Measurements from ENCODE around the gene ZNF346. TPM values are rescaled to one million over a fixed set of nuclear protein-coding genes. Genes with fewer than 3 reads are reported as not detected.

The ZNF346 gene
- total and polyA plus RNA-seq, 2 of the 13 experiments (the other 11 are each of a cell fraction or from before 2014, with no cell fraction given), result 8.6 to 19.4 TPM

DNA sequence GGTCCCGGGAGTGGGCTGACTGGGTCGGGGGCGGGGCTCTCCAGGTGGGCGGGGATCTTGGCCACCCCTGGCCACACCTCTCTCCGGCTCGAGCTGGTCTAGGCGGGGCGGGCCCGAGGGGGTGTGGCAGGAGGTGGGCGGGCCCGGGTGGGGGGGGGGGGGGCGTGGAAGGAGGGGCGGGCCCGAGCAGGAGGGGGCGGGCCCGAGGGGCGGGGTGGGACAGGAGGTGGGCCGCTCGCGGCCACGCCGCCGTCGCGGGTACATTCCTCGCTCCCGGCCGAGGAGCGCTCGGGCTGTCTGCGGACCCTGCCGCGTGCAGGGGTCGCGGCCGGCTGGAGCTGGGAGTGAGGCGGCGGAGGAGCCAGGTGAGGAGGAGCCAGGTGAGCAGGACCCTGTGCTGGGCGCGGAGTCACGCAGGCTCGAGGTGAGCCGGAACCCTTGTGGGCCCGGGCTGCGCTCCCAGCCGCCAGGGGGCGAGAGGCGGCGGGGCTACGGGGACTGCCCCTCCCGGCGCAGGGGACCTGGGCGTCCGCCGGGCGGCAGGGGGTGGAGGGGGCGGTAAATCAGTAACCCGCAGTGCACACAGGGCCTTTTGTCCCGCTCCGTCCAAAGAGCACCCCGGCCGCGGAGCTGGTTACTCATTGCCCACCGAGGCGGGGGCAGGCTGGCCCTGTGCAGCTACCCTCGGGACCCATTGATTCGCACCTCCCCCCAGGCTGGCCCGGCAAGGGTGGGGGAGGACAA is 64.3 kb downstream of the ZNF346 start, which contains the start of gene FGFR4 (continued):
- TF ChIP-seq NFYC (CRISPR knock-in tag; IDR thresholded peaks at IDR 0.05) (no peak), ZNF737 (CRISPR knock-in tag; IDR thresholded peaks at IDR 0.05; ENCODE audit: borderline replicate concordance) (no peak), U2AF2 (IDR thresholded peaks at IDR 0.05; ENCODE audit: low read depth, low read length) (0 out of 2 replicates have a peak, but pooled peaks have one; percentile 31), ZNF546 (CRISPR knock-in tag; conservative IDR thresholded peaks at IDR 0.05) (peak; percentile 90), MED1 (CRISPR knock-in tag; IDR thresholded peaks at IDR 0.05) (peak; percentile 91), PHF8 (CRISPR knock-in tag; IDR thresholded peaks at IDR 0.05) (peak; percentile 88), ATF2 (CRISPR knock-in tag; IDR thresholded peaks at IDR 0.05) (peak; percentile 61; the same call in 1 of the 2 replicates), HMGXB3 (CRISPR knock-in tag; IDR thresholded peaks at IDR 0.05; ENCODE audit: borderline replicate concordance) (peak; percentile 50; the same call in 1 of the 2 replicates), ZNF34 (CRISPR knock-in tag; IDR thresholded peaks at IDR 0.05; ENCODE audit: borderline replicate concordance) (peak; percentile 40; the same call in 1 of the 2 replicates), DZIP1 (CRISPR knock-in tag; IDR thresholded peaks at IDR 0.05) (peak; percentile 97), ZNF629 (CRISPR knock-in tag; conservative IDR thresholded peaks at IDR 0.05) (peak; percentile 57; the same call in 1 of the 2 replicates), HOXD1 (CRISPR knock-in tag; IDR thresholded peaks at IDR 0.05) (peak; percentile 79), KDM3A (CRISPR knock-in tag; IDR thresholded peaks at IDR 0.05; ENCODE audit: low read depth) (peak; percentile 83; the same call in 1 of the 2 replicates), PRDM15 (CRISPR knock-in tag; IDR thresholded peaks at IDR 0.05) (peak; percentile 60), TCF7 (IDR thresholded peaks at IDR 0.05; ENCODE audit: low read depth) (peak; percentile 28; the same call in 1 of the 2 replicates), ZNF335 (CRISPR knock-in tag; IDR thresholded peaks at IDR 0.05) (peak; percentile 55; the same call in 1 of the 2 replicates)
